GM12864 (cell line): ENCODE measurements around the gene LSM6.

Source experiments
- DNase-seq: peaks from one replicate; pipeline ENCODE4 v3.0.0-alpha.2; 2011; ENCODE audit warnings: low read depth
- H3K4me3 ChIP-seq: 2 replicates; pipeline ENCODE4 v1.5.1; 2011; ENCODE audit warnings: mild to moderate bottlenecking, low read depth, low read length, control low read depth
- TF ChIP-seq, protein P1 (sequence below): IDR thresholded peaks from 2 replicates; pipeline ENCODE4 v1.5.1; 2011; ENCODE audit warnings: low read depth, mild to moderate bottlenecking, moderate library complexity, low read length, control low read depth, inconsistent platforms; ENCODE audit errors: missing control alignments

Gene LSM6

GRCh38 chr4:146175541-146176453 is at the start of gene LSM6:
TSS of gene LSM6 (plus strand) at chr4:146175718. CDS start at chr4:146182922, 7,204 bp downstream.
- peak; percentile 58 for DNase-seq
- H3K4me3 ChIP-seq, result peak within 1 kb of the TSS; percentile 88
- TF ChIP-seq, protein P1, sequence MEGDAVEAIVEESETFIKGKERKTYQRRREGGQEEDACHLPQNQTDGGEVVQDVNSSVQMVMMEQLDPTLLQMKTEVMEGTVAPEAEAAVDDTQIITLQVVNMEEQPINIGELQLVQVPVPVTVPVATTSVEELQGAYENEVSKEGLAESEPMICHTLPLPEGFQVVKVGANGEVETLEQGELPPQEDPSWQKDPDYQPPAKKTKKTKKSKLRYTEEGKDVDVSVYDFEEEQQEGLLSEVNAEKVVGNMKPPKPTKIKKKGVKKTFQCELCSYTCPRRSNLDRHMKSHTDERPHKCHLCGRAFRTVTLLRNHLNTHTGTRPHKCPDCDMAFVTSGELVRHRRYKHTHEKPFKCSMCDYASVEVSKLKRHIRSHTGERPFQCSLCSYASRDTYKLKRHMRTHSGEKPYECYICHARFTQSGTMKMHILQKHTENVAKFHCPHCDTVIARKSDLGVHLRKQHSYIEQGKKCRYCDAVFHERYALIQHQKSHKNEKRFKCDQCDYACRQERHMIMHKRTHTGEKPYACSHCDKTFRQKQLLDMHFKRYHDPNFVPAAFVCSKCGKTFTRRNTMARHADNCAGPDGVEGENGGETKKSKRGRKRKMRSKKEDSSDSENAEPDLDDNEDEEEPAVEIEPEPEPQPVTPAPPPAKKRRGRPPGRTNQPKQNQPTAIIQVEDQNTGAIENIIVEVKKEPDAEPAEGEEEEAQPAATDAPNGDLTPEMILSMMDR, result no peak

- TF ChIP-seq, protein P1, result no peak
- peak; percentile 58 for DNase-seq
- H3K4me3 ChIP-seq, result peak overlapping the region; percentile 14; the same call in 1 of the 2 replicates
Observed at GRCh38 chr4:146132445-146132844, 43.1 kb upstream of the LSM6 start.

DNA sequence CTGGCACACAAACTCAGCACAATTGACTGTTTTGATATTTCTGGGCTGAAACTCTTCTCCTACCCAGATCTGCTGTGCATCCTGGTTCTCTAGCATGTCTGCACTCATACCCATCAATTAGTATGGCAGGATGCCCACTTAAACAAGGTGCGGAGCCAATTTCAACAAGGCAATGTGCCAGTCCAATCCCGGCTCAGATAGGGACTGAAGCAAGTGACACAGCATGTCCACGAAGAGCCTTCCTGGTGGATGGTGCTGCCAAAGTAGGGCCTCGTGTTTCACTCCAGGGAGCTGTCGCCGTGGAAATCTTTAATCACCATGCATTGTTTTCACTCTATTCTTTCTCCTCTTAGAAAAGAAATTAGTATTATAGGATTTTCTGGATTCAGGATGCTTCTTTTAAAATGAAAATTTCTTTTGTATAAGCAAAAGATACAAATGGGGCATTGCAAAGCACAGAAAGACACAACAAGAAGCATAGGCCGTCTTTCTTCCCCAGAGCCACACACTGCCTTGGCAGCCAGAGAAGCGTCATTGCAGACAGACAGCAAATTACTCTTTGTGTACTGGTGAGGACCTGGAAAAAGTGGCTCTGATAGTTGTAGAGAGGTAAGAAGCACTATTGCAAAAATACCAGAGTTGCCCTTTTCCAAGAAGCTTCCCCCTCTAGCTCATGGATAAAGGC is 40.6 kb upstream of the LSM6 start:
- H3K4me3 ChIP-seq, result no peak overlapping the region
- DNase-seq, result no peak
- TF ChIP-seq, protein P1, result no peak

- H3K4me3 ChIP-seq, result no peak overlapping the region
- TF ChIP-seq, protein P1, result no peak
- no peak for DNase-seq
Observed at GRCh38 chr4:146135941-146136340, 39.6 kb upstream of the LSM6 start.

- TF ChIP-seq, protein P1, result no peak
- DNase-seq, result no peak
- H3K4me3 ChIP-seq, result no peak overlapping the region
Observed at GRCh38 chr4:146142768-146143167, 32.8 kb upstream of the LSM6 start.

DNA sequence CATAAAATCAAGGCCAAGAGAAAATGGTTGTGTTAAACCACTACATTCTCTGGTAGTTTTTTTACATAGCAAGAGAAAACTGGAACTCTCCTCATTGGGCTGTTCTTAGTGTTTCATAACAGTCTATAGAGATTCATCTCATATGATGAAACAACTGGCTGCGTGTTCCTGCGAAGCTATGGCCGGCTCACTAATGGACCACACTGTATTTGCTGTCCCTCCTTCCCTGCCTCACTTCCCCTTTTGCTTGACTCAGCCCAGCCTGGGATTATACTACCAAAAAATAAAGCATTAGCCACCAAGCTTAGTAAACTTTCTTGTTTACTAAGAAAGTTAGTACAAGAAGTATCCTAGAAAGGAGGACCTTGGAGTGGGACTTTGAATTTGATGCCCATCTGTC is 31.6 kb upstream of the LSM6 start:
- no peak for DNase-seq
- TF ChIP-seq, protein P1, result no peak
- no peak overlapping the region for H3K4me3 ChIP-seq
